Aortic smooth muscle cell (primary cell): ENCODE data around the gene NFIA. TPM values are rescaled to one million over a fixed set of nuclear protein-coding genes. Genes with fewer than 3 reads are reported as not detected.

Source experiments
- total RNA-seq: library from RNA; depleted of rRNA; stranded (reverse); fragments of >200 nt; gene quantifications from 2 replicates; pipeline ENCODE4 v1.2.3, GENCODE V29; 2014

Gene NFIA
- 7.7 and 12.9 TPM in 2 replicates for total RNA-seq

DNA sequence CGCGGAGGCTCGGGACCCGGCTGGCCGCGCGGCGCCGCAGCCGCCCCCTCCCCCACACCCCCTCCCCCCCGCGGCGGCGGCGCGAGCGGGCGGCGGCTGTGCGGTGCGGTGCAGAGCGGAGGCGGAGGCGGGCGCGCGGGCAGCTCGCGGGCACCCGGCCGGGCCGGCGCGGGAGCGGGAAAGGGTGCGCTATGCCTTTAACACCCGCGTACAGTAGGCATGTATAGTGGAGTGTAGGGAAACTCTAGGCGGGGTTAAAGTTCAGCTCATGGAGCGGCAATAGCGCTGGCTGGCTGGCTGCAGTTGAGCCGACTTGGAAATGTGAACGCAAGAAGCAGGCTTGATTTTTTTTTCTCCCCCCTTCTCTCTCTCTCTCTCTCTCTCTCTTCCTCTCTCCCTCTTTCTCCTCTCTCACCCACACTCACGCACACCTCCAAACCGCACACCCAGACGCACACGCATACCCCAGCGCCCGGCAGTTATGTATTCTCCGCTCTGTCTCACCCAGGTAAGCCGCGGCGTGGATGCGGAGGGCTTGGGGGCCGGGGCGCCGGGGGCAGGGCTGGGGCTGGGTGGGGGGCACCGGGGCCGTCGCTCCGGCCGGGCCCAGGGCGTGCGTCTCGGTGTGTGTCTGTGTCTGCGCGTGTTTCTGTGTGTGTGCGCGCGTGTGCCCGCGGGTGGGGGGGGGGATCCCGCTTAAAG is at the start of gene NFIA:
NFIA (plus strand) TSS at position 251 of the 702 bp plus-strand sequence.

